Activated CD8-positive, alpha-beta T cell treated with anti-CD3 and anti-CD28 coated beads for 36 hours (primary cell): ENCODE results near the gene KIAA0930. TPM values are rescaled to one million over a fixed set of nuclear protein-coding genes. Genes with fewer than 3 reads are reported as not detected.

Experiments used
- ATAC-seq: fragments of 200-7000 bp; cut with Tn5 transposase; one replicate; pipeline ENCODE4 v1.10.0; 2021; ENCODE audit warnings: mild to moderate bottlenecking, moderate library complexity
- CTCF ChIA-PET: fragments of 350-600 bp; sonication (Branson Sonifier 250); formaldehyde crosslinking; loops from one replicate; lab custom pipeline; 2021; ENCODE audit warnings: antibody characterized with exemption; lab: Charles Lee
- POLR2A ChIA-PET: fragments of 350-600 bp; sonication (Branson Sonifier 250); formaldehyde crosslinking; loops from one replicate; lab custom pipeline; 2021; ENCODE audit warnings: antibody characterized with exemption; lab: Charles Lee
- DNase-seq: peaks from one replicate; pipeline ENCODE4 v3.0.0-alpha.2; 2020
- H3K27ac Mint-ChIP-seq: one replicate; pipeline ENCODE4 v1.8.0; 2021; ENCODE audit warnings: mild to moderate bottlenecking, mixed read lengths
- H3K27me3 Mint-ChIP-seq: one replicate; pipeline ENCODE4 v1.8.0; 2021; ENCODE audit warnings: mixed read lengths
- H3K36me3 Mint-ChIP-seq: one replicate; pipeline ENCODE4 v1.8.0; 2021; ENCODE audit warnings: low read depth, mixed read lengths
- H3K4me1 Mint-ChIP-seq: one replicate; pipeline ENCODE4 v1.8.0; 2021; ENCODE audit warnings: low read depth, mixed read lengths
- H3K4me3 Mint-ChIP-seq: one replicate; pipeline ENCODE4 v1.8.0; 2021; ENCODE audit warnings: mild to moderate bottlenecking, moderate library complexity, mixed read lengths
- H3K9me3 Mint-ChIP-seq: one replicate; pipeline ENCODE4 v1.8.0; 2021; ENCODE audit warnings: mixed read lengths
- intact Hi-C: fragments of 100-400 bp; cut with micrococcal nuclease; formaldehyde crosslinking; loops from one replicate; pipeline ENCODE4 v1.10.0; 2022
- total RNA-seq, 2 experiments: library from RNA; stranded (reverse); gene quantifications; one replicate each; pipeline ENCODE4 v1.2.3, GENCODE V29; 2021
- TF ChIP-seq, protein P1 (sequence below): fragments of 200-600 bp; IDR thresholded peaks from one replicate; pipeline ENCODE4 v1.8.0; 2022; ENCODE audit warnings: antibody characterized with exemption, mild to moderate bottlenecking

KIAA0930 gene
- total RNA-seq, 2 experiments from 2014 or later: 38.4 to 40.4 TPM

DNA sequence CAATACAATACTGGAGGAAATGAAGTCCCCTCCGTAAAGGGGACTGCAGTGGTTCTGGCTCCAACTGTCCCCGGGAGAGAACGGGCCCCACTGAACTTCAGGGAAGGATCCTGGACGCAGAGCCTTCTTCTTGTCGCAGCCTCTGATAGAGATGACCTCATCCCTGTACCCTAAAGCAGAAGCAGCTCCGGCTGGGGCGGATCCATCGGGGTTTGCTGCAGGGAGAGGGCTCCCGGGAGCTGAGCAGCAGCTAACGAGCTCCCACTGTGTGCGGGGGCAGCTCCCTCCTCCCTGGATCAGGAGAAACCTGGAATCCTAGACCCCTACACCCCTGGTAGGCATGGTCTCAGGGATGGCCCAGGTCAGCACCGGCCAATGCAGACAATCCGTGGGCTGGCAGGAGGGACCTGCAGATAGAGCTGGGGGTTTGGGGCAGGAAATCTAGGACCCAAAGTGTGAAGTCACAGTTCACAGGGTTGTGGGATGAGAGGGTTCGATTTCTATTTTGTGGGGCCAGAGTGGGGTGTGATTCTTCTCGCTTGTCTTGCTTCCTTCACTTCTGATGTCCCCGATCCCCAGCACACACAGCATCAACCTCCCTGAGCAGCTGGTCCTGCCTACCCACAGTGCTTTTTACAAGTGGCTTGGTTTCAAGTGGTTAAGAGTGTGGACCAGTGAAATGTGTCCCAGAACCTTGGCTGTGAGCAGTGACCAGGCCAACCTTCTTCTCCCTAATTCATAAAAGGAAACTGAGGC lies 12.9 kb downstream of the KIAA0930 start:
- ATAC-seq: no peak
- CTCF ChIA-PET: no interaction called here
- no peak for DNase-seq
- TF ChIP-seq, protein P1, sequence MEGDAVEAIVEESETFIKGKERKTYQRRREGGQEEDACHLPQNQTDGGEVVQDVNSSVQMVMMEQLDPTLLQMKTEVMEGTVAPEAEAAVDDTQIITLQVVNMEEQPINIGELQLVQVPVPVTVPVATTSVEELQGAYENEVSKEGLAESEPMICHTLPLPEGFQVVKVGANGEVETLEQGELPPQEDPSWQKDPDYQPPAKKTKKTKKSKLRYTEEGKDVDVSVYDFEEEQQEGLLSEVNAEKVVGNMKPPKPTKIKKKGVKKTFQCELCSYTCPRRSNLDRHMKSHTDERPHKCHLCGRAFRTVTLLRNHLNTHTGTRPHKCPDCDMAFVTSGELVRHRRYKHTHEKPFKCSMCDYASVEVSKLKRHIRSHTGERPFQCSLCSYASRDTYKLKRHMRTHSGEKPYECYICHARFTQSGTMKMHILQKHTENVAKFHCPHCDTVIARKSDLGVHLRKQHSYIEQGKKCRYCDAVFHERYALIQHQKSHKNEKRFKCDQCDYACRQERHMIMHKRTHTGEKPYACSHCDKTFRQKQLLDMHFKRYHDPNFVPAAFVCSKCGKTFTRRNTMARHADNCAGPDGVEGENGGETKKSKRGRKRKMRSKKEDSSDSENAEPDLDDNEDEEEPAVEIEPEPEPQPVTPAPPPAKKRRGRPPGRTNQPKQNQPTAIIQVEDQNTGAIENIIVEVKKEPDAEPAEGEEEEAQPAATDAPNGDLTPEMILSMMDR: no peak
- Mint-ChIP-seq H3K4me1 (peaks cover 20% of the 10 kb centered on the region), H3K4me3 (no peak overlapping the region), H3K36me3 (no peaks in the 10 kb centered on the region), H3K27ac (peak overlapping the region; percentile 59), H3K9me3 (no peaks in the 10 kb centered on the region), H3K27me3 (no peaks in the 10 kb centered on the region)
- POLR2A ChIA-PET: no interaction called here
- intact Hi-C loops: no loop called here

GRCh38 chr22:45226503-45227186 lies 14.0 kb downstream of the KIAA0930 start:
- TF ChIP-seq, protein P1: no peak
- CTCF ChIA-PET: no interaction called here
- ATAC-seq (no peak), DNase-seq (no peak)
- Mint-ChIP-seq H3K36me3 (no peaks in the 10 kb centered on the region), H3K27ac (no peak overlapping the region), H3K4me1 (peaks cover 24% of the 10 kb centered on the region), H3K4me3 (no peak overlapping the region), H3K9me3 (no peaks in the 10 kb centered on the region), H3K27me3 (no peaks in the 10 kb centered on the region)
- intact Hi-C loops: no loop called here
- POLR2A ChIA-PET: interaction anchor here (1.0 kb wide), 1 partner anchor 8 kb away, joined by 3 read pairs; no protein-coding TSS in a partner anchor

- DNase-seq: no peak
- H3K27ac Mint-ChIP-seq: no peak overlapping the region
- no peaks in the 10 kb centered on the region for H3K36me3 Mint-ChIP-seq
- no peaks in the 10 kb centered on the region for H3K27me3 Mint-ChIP-seq
- ChIA-PET POLR2A (interaction anchor here (1.0 kb wide), 1 partner anchor 9 kb away, joined by 3 read pairs; no protein-coding TSS in a partner anchor), CTCF (no interaction called here)
- no peak overlapping the region for H3K4me3 Mint-ChIP-seq
- ATAC-seq: no peak
- TF ChIP-seq, protein P1: no peak
- intact Hi-C loops: no loop called here
- peaks cover 21% of the 10 kb centered on the region for H3K4me1 Mint-ChIP-seq
- H3K9me3 Mint-ChIP-seq: no peaks in the 10 kb centered on the region
Observed at GRCh38 chr22:45225732-45226502, 14.8 kb downstream of the KIAA0930 start.

- H3K27ac Mint-ChIP-seq: no peak overlapping the region
- intact Hi-C loops: no loop called here
- ATAC-seq (no peak), DNase-seq (no peak)
- CTCF ChIA-PET: interaction anchor here (1.2 kb wide), 1 partner anchor 16 kb away, joined by 3 read pairs; no protein-coding TSS in a partner anchor
- H3K36me3 Mint-ChIP-seq: no peaks in the 10 kb centered on the region
- no peaks in the 10 kb centered on the region for H3K27me3 Mint-ChIP-seq
- TF ChIP-seq, protein P1: no peak
- no peaks in the 10 kb centered on the region for H3K9me3 Mint-ChIP-seq
- POLR2A ChIA-PET: no interaction called here
- no peak overlapping the region for H3K4me3 Mint-ChIP-seq
- peaks cover 21% of the 10 kb centered on the region for H3K4me1 Mint-ChIP-seq
Observed at GRCh38 chr22:45224988-45225731, 15.5 kb downstream of the KIAA0930 start.
